ENCODE measurements around the gene XAGE2. TPM values are rescaled to one million over a fixed set of nuclear protein-coding genes. Genes with fewer than 3 reads are reported as not detected.
A peak's percentile ranks its signal among the peaks of the same experiment; 100 is the strongest.

Gene XAGE2
- total RNA-seq (2014; rRNA removed; shearing (Covaris generic)), result not detected in 2 replicates
- polyA plus RNA-seq (2016; fragmentation: Nextera tagmentation; extraction: Ambion mirVana), result not detected in 2 replicates
- long read RNA-seq, result 0 reads

- Histone ChIP-seq H3K4me1 (ENCODE audit: insufficient read depth) (no peaks in the 10 kb centered on the region), H3K79me2 (replicated peaks; ENCODE audit: insufficient read depth) (no peaks in the 10 kb centered on the region), H3K4me2 (no peak within 1 kb of the TSS), H4K20me1 (replicated peaks; ENCODE audit: insufficient read depth) (no peaks in the 10 kb centered on the region), H3F3A (replicated peaks; ENCODE audit: low read depth) (no peaks in the 10 kb centered on the region), H3K4me3 (no peak within 1 kb of the TSS), H3K36me3 (ENCODE audit: insufficient read depth) (no peaks in the 10 kb centered on the region), H3K27me3 (ENCODE audit: insufficient read depth) (no peaks in the 10 kb centered on the region), H2AFZ (no peak within 1 kb of the TSS), H3K9me2 (ENCODE audit: insufficient read depth) (no peaks in the 10 kb centered on the region), H3K27ac (ENCODE audit: low read depth) (no peak within 1 kb of the TSS)
- Mint-ChIP-seq H3K27ac (no peak within 1 kb of the TSS), H3K36me3 (ENCODE audit: low read depth) (no peaks in the 10 kb centered on the region), H3K27me3 (ENCODE audit: insufficient read depth, low read depth, poor library complexity) (peaks cover 8% of the 10 kb centered on the region), H3K4me3 (no peak within 1 kb of the TSS), H3K4me1 (no peaks in the 10 kb centered on the region), H3K9me3 (no peaks in the 10 kb centered on the region; the same call in 2 of the 3 replicates)
- ATAC-seq (no peak), DNase-seq (ENCODE audit: low spot score) (peak; percentile 5)
- no peak for TF ChIP-seq EZH2 (IDR thresholded peaks at IDR 0.05; ENCODE audit: low read depth, unreplicated experiment)
- TF ChIP-seq, protein P1, sequence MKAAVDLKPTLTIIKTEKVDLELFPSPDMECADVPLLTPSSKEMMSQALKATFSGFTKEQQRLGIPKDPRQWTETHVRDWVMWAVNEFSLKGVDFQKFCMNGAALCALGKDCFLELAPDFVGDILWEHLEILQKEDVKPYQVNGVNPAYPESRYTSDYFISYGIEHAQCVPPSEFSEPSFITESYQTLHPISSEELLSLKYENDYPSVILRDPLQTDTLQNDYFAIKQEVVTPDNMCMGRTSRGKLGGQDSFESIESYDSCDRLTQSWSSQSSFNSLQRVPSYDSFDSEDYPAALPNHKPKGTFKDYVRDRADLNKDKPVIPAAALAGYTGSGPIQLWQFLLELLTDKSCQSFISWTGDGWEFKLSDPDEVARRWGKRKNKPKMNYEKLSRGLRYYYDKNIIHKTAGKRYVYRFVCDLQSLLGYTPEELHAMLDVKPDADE (IDR thresholded peaks at IDR 0.05), result no peak
- no peak for TF ChIP-seq CTCF (conservative IDR thresholded peaks at IDR 0.05; ENCODE audit: low read depth in 2 of 2)
- TF ChIP-seq CREB1 (CRISPR knock-in tag; IDR thresholded peaks at IDR 0.05; ENCODE audit: low read depth), result no peak
- no peak for TF ChIP-seq ZNF114 (CRISPR knock-in tag; IDR thresholded peaks at IDR 0.05)
- no peak for TF ChIP-seq EZH2phosphoT487 (IDR thresholded peaks at IDR 0.05; ENCODE audit: unreplicated experiment)
- TF ChIP-seq ZNF462 (CRISPR knock-in tag; IDR thresholded peaks at IDR 0.05), result no peak
- TF ChIP-seq ZNF331 (CRISPR knock-in tag; IDR thresholded peaks at IDR 0.05; ENCODE audit: low read depth), result no peak
- TF ChIP-seq NANOG (IDR thresholded peaks at IDR 0.05; ENCODE audit: borderline replicate concordance), result no peak
- TF ChIP-seq JUNB (IDR thresholded peaks at IDR 0.05; ENCODE audit: unreplicated experiment), result no peak
- TF ChIP-seq STAT1 (IDR thresholded peaks at IDR 0.05; ENCODE audit: unreplicated experiment), result no peak
- TF ChIP-seq, protein P2, sequence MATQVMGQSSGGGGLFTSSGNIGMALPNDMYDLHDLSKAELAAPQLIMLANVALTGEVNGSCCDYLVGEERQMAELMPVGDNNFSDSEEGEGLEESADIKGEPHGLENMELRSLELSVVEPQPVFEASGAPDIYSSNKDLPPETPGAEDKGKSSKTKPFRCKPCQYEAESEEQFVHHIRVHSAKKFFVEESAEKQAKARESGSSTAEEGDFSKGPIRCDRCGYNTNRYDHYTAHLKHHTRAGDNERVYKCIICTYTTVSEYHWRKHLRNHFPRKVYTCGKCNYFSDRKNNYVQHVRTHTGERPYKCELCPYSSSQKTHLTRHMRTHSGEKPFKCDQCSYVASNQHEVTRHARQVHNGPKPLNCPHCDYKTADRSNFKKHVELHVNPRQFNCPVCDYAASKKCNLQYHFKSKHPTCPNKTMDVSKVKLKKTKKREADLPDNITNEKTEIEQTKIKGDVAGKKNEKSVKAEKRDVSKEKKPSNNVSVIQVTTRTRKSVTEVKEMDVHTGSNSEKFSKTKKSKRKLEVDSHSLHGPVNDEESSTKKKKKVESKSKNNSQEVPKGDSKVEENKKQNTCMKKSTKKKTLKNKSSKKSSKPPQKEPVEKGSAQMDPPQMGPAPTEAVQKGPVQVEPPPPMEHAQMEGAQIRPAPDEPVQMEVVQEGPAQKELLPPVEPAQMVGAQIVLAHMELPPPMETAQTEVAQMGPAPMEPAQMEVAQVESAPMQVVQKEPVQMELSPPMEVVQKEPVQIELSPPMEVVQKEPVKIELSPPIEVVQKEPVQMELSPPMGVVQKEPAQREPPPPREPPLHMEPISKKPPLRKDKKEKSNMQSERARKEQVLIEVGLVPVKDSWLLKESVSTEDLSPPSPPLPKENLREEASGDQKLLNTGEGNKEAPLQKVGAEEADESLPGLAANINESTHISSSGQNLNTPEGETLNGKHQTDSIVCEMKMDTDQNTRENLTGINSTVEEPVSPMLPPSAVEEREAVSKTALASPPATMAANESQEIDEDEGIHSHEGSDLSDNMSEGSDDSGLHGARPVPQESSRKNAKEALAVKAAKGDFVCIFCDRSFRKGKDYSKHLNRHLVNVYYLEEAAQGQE (IDR thresholded peaks at IDR 0.05; ENCODE audit: unreplicated experiment), result no peak
- no peak for TF ChIP-seq POLR2AphosphoS5 (IDR thresholded peaks at IDR 0.05; ENCODE audit: low read depth)
Observed at GRCh38 chrX:52368368-52369055, at the start of gene XAGE2. Gene XAGE2, plus strand, starts transcription at chrX:52369021. Its CDS starts 994 bp downstream, at chrX:52370015.
